NCI-H2196 treated with DMSO at 0.1 percent for 48 hours (cell line): ENCODE results near the gene NRXN3.

ENCODE experiments used
- DNase-seq: peaks from one replicate; lab custom pipeline; 2025; ENCODE audit not compliant: unreplicated experiment; lab: John Stamatoyannopoulos, UW

The NRXN3 gene

DNA sequence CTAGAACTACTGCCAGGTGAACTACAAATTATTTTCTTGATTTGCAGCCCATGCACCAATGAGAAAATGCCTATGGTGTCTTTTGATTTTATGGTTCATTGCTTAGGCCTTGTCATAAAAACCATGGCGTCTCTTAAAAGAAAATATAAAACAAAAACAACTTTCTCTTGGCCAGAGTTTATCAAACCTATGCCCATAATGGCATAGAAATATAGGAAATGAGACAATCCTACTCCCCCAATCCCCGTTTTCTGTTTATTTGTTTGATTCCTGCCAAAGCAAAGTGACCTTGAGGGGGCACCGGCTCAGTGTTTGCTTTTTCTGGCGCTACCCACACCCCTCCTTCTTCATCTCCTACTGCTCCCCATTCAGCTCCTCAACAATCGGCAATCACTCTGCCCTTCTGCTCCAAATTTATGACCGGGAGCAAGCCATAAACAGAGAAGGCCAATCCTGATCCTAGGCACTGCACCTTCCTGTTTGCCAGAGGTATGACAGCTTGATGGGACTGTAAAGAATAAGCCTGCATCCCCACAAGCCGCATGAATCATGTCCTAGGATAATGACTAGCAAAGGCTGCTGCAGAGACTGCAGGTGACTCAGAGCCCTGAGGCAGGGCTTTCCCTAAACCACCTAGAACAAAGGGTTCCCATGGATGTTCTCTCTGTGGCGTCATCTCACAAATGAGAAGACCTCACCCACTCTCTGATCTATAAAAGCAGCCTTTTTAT is 874.9 kb downstream of the NRXN3 start:
- DNase-seq = no peak

DNA sequence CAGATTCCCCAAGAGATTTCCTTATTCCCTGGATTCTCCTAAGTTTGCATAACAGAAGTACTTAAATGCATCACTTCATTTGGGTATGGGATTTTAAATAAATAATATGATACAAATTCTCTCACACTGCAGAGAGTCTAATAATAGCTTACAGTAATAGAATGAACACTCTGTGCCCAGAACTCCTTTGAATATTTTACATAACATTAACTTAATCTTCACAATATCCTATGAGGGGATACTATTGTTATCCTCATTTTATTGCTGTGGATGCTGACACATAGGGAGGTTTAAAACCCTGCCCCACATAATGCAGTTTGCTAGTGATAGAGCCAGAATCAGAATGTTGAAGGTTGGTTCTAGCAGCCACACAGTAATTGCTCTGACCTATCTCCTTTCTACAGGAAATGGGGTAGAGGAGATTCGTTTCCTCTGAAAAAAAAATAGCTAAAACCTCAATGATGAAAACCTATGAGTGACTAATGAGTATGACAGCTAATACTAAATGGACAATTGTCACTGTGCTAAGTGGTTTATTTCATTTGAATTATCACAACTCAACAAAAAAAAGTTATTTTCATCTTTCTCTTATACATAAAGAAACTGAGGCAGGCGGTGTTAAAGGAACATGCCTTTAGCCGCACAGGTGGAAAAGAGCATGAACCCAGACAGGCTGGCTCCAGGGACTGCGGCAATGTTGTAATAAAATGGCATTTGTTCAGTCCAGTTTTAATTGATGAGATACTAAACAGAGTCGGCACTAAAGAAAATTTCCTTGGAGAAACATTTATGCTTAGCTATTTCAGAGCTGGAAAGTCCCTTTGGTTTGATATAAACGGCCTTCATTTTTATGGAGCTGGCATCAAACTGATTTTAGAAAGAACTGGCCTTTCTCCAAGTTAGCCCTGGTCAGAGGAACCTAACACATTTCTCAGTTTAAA is 880.9 kb downstream of the NRXN3 start:
- DNase-seq = no peak

DNA sequence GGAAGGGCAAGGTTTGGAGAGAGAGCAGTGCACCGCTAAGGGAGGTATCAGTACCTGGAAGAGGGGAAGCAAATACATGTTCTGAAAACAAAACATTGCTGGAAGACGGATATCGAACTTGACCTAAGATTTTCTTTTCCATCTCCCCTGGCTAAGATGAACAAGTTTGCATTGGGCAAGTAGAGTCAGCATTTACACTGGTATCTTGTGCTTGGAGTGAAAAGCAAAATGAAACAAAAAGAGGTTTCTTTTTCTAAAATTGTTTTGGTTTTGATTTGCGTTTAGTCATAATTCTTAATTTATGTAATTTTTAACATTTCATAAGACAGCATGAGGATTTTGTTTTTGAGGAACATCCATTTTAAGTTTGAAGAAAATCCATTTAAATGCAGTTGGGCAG is 881.6 kb downstream of the NRXN3 start:
- no peak for DNase-seq

DNA sequence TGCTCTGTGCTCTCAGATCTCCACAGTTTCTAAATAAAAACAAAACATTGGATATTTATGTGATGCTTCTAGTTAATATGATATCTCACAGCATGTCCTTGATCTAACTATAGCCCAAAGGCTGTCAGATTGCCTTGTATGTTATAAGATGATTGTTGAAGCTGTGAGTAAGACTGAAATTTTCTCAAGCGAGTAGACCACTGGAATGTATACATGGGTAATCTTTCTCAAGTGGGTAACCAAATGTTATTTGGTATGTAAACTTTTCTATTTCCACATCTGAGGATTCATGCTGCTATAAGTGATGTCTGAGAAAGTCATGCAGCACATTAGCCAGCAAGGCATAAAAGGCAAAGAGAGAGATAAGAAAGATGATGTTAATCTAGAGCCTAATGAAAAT is 886.7 kb downstream of the NRXN3 start:
- no peak for DNase-seq

DNA sequence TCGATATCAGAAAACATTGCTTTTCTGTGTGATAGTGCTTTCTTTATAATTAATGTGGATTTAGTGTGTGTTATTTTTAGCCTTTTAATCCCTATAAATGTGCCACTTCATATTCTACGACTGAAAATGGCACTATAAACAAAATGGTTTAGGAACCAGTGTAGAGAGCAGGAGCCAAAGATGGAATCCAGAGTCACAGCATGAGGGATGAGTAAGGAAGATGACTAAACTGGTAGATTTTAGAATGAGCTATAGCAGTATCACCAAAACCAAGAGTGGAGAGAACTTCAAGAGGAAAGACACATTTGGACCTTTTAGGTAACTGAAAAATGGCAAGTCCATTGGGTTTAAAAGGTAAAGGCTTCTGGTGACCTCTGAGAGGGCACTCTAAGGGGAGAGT is 887.2 kb downstream of the NRXN3 start:
- DNase-seq = no peak

DNA sequence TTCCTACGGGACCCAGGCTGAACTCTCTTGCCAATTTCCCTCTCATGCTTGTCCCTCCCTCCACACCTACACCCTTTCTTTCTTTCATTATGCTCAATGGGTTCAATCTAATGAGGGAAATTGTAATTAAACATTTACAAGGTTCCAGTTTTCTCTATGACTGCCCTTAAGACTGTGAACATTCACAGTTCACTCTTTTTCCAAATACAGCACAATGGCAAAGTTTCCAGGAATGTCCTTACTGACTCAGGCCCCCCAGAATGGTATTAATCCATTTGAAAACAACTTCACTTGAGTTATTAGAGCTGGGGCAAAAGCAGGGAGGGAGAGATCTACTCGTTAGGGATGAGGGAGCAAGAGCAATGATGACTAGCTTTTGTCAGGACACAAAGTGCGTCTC is 892.1 kb downstream of the NRXN3 start:
- no peak for DNase-seq

DNA sequence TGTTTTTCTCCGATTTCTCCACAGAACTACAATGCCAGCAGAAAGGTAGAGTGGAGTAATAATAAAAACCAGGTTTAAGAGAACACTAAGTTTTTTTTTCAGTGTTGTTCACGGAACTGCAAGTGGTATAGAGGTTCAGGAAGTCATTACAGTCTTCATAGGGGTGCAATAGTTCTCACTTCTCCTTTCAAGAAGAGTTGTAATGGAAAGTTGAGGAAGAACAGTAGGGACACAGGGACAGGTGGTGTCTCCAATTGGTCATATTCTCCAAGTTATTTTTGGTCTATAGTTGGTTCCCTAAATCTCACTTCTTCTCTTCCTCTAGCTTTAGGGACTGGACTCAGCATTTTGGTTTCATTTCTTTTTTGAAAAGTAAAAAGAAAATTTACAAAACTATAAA is 894.0 kb downstream of the NRXN3 start:
- no peak for DNase-seq

DNA sequence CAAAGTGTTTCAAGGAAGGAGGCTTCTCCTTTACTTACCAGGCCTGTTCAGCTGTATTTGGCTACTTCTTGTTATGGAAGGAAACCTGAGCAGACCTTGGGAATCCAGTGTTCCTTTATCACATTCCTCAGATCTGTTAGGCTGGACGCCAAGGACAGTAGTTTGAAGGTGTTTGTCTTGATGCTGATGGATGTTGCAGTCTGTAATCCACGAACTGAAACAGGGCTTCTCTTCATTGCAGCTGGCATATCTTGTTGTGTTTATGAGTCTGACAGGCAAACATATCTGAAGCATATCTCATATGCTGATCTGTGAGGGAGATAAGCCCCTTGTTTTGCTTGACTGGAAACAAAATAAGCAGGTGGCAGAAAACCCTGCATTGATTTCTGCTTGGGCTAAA is 904.3 kb downstream of the NRXN3 start:
- no peak for DNase-seq

DNA sequence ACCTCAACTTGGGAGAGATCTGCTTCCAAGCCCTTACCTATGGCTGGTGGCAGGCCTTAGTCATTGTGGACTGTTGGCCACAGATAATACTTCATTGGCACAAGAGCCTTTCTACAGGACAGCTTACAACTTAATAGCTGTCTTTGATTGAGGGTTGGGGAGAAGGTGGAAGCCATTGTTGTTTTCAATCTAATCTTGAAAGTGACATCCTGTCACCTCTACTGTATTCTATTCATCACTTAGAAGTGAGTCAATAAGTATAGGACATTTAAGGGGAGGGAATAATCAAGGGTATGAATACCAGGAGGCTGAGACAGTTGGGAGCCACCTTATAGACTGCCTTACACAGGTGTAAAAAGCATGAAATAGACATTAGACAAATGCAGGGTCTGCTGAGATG is 906.3 kb downstream of the NRXN3 start:
- no peak for DNase-seq

DNA sequence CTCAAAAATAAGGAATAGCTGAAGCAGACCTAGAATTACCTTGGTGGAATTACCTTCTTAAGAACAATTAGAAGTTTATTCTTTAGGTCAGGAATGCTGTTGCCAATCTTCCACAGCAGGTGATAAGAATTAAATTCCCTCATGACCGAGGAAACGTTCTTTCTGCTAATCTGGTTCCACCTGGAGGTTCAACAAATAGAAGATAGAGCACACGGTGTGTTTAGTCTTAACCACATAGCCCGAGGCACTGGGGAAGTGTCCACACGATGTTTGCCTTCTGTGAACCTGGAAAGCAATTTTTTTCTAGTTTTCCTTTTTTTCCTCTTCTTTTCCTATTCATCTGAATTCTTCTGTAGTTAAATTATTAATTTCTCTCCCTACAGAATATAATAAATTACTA is 906.9 kb downstream of the NRXN3 start:
- DNase-seq = no peak

DNA sequence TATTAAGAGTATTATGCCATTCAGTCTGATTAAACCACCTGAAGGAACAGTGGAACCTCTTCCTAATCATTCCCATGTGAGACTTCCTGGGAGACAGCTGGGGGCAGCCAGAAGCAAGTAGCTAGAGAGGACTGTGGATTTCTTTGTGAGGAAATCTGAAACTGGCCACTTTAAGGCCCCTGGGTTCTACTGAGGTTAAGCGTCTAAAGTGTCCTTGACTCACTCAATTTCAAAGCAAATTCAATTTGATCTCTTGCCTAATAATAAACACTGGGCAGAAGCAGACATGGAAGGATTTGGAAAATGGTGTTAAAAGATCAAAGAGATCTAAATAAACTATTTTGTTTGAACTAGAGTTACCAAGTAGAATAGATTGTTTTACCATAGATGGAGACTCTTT is 909.9 kb downstream of the NRXN3 start:
- DNase-seq = no peak

DNA sequence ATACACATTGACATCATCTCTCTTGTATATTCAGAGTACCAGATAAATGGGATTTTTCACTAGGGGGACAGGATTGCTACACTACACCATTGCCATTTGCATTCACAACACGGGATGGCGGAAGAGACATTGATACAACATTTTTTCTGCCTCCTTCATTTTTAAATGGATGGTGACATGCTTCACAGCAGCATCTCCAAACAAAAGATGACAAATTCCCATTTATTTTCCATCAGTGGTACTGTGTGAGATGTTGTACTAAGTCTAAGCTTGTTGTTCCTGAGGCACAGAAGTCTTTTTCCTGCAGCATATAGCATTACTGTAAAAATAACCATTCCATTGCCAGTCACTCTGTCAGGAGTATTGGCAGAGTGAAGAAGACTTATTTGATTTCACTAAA is 912.7 kb downstream of the NRXN3 start:
- DNase-seq = no peak

DNA sequence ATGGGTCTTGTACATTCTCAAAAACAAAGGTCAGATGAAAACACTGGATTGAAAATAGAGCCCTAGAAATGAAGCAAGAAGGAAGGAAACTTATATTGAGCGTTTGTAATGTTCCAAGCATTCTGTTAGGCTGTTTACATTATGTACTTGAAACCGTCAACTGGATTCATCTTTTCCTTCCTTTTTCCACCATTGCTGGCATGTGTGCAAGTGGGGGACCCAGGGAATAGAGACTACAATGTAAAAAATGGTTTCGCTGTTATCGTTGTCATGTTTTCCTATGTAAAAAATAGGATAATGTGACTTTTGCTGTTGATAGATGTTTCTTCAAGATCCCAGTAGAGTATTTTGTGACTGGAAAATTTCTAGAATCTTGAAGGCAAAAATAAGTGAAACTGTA is 913.2 kb downstream of the NRXN3 start:
- no peak for DNase-seq

DNA sequence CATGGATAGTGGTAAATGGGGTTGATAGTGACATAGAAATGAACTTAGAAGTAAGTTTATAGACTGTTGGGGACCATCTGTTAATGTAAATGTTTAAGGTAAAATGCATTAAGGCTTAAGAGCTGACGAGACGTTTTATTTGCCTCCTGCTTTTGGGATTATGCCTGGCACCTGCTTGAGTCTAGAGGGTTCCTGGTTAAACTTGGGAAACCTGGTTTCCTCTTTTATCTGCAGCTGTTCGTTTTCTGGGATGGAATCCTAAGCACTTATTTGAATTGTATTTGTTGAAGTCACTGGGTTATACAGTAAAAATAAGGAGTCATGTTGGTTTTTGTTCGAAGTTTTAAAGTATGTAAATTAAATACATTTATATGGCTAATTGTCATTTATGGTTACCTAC is 914.7 kb downstream of the NRXN3 start:
- no peak for DNase-seq

DNA sequence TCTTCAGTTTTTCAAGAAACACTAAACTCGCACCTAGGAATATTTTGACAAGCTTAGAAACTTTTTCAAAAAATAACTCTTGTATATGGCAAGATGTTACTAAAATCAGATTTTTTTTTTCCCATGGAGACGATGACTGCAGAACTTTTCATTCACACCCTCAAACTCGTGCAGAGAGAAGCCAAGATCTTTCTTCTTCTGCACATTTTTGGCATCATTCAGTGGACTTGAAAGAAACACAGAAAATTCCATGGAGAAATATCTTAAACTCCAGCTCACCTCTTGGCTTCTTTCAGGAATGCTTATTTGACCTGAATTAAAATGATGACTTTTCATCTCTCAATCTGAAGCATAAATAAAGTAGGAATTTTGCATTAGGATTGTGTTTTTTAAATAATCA is 919.4 kb downstream of the NRXN3 start:
- DNase-seq = no peak

DNA sequence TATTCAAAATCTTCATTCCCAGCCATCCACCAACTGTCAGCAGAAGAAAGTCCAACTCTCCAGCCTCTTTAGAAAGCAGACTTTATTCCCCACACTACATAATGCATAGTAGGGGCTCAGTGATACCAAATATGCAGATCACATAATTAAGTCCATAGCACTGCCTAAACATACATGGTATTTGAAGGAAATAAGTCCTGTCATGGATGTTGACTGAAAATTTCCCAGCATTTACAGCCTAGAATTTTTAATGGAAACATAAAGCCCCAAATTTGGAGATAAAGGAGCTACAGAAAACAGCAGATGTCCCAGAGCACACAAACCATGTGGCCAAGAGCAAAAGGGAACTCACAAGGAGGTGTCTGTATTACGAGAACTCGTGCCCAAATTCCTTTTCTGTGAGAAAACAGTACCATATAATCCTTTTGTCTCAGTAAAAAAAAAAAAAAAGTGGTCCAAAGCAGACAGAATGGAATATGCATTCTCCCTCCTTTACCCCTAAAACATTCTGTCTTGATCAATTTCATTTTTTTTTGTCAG is 920.5 kb downstream of the NRXN3 start:
- DNase-seq = no peak

DNA sequence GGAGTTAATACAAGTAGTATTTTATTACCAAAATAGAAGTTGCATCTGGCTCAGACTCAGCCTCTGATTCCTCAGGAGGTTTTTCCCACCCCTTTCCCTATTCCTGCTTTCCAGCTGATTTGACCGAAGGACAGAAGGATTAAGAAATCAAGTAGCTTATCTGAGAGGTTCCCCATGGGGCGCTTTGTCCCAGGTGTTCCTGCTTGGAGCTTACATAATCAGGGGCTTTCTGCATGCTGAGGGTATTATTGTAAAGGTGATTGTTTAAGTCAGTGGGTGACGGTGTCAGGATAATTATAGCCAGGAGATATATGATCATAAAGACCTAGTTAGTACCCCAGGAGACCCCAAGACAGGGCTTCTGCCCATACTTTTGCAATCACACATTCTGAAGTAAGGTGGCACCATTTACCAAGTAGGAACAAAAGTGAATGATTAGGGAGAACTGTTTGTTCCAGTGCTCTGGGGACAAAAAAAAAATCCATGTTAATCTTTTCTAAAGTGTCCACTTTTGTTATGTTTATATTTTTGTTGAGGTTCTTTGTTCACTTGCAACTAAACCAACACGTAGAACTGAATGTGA is 921.3 kb downstream of the NRXN3 start:
- no peak for DNase-seq

DNA sequence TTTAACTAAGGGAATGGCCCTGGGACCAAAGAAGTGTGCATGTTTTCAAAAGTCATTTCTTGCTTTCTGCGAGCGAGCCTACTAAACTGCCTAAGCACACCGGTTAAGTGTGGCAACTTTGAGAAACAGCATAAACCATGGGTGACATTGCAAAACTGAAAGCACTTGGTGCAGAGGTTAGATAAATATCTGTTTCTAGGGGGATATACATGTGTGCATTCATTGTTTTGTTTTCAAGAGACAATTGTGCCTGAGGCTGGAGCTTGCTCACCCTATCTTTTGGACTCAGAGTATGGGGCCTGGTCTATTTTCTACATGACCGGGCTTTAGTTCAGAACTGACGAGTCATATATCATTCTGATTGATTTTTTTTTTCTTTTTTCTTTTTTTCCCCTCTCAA is 923.4 kb downstream of the NRXN3 start:
- no peak for DNase-seq

DNA sequence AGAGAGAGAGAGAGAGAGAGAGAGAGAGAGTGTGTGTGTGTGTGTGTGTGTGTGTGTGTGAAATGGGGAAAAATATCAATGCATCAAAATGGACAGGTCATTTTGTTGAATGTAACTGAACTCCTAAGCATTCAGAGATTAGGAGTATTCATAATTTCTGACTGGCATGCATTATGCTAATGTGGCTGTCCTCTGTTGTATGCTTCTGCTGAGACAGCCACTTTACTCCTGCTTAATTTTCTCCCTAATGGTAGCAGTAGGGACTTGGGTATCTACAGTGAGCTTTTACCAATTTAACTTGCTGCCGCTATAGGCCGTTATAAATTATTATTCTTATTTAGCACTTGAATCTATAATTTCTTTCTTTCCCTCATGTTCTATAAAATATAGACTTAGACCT is 924.8 kb downstream of the NRXN3 start:
- DNase-seq = no peak

DNA sequence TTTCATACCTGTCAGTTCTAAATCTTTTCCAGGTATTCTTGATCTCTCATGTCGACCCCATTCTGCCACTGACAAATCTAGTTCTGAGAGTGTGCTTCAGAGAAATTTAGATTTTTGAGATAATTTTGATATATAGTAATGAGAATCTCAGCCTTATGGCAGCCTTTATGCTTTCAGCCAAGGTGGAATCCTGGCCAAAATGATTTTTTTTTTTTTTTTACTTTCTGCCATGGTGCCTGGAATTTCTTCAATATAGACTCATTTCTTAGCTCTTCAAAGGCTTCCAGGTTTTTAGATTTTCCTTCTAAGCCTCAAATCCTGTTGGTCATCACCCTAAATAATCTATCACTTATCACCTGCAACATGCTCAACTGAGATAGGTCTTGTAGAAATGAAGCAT is 926.6 kb downstream of the NRXN3 start:
- DNase-seq = no peak

DNA sequence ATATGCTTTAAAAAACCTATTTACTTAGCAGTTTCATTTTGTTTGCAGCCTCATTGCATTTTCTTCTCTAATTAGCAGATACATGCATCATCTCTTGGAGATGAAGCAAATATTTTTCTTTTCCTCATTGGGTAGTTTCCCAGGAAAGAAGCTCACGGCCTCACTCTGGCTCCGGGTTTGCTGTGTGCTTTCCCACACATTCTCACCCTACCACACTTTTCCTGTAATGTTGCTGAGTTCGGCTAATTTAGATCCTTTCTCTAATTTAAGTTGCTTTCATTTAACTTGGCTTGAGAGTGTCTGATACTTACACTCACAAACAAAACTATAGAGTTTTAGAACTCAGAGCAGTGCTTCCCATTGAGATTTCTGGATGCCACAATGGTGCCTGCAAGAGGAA is 928.2 kb downstream of the NRXN3 start:
- no peak for DNase-seq

DNA sequence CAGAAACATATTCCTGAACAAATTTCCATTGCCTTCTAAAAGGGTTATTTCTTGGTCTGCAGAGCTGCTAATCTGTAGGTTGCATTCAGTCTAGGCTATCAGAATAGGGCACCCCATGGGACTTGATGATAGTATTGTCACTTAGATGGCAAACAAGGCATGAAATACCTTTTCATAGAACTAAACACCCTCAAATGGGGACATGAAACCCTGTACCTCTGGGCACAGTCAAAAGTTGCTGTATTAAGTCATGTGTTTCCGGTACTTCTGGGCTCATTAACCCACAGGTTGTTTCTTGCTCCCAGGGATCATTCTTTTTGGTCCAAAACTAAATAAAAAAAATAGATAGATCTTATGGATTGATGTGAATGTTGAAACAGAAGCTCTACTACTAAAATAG is 930.4 kb downstream of the NRXN3 start:
- DNase-seq = no peak
